ENCODE data around the gene TNFRSF8. TPM values are rescaled to one million over a fixed set of nuclear protein-coding genes. Genes with fewer than 3 reads are reported as not detected.
A peak's percentile ranks its signal among the peaks of the same experiment; 100 is the strongest.

TNFRSF8 gene
- total and polyA plus RNA-seq, 7 experiments from 2014 or later, result 0.56 to 29.3 (median 4.0) TPM; not detected in 4

DNA sequence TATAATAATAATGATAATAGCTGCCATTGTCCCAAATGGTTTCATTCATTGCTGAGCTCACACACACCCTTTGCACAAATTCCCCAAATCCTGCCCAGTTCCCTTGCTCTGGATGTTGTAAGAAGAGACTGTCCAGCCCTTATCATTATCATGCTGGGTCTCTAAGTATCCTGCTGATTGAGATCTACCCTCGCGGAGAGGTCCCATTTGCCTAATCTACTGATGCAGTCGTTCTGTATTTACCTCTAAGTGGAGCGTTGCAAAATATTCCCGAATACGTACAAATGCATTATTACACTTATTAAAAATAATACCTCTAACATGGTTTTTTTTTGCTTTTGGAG lies 51.2 kb downstream of the TNFRSF8 start:
- Histone ChIP-seq H3K4me1 (ENCODE audit: control insufficient read depth in 2 of 2, insufficient read depth in 2 of 2, low read length in 2 of 2) (no peaks in the 10 kb centered on the region), H3K27ac (ENCODE audit: low read depth, low read length) (no peak overlapping the region), H3K27me3 (ENCODE audit: control insufficient read depth in 2 of 2, insufficient read depth in 2 of 2, low read length in 2 of 2) (no peaks in the 10 kb centered on the region), H3K4me3 (ENCODE audit: low read length) (no peak overlapping the region), H3K36me3 (ENCODE audit: control insufficient read depth in 2 of 3, insufficient read depth in 3 of 3, low read length in 3 of 3) (no peaks in the 10 kb centered on the region), H3K9me3 (ENCODE audit: control insufficient read depth in 2 of 3, low read length in 3 of 3) (no peaks in the 10 kb centered on the region)
- Mint-ChIP-seq H3K36me3 (peaks cover 0 to 6% (median 0%) of the 10 kb centered on the region in 5 donors), H3K4me1 (peaks cover 0 to 30% (median 4%) of the 10 kb centered on the region in 7 donors), H3K4me3 (no peak overlapping the region), H3K27me3 (no peaks in the 10 kb centered on the region), H3K27ac (no peak overlapping the region), H3K9me3 (no peaks in the 10 kb centered on the region)
- DNase-seq, result no peak
- intact Hi-C loops (cut with micrococcal nuclease), result no loop called here
- no peak for ATAC-seq
- POLR2A ChIA-PET, result no interaction called here
- CTCF ChIA-PET, result interaction anchor here (0.8 to 1.3 kb wide), 2 partner anchors 8 to 10 kb away, joined by 3 to 8 read pairs; no protein-coding TSS in a partner anchor

DNA sequence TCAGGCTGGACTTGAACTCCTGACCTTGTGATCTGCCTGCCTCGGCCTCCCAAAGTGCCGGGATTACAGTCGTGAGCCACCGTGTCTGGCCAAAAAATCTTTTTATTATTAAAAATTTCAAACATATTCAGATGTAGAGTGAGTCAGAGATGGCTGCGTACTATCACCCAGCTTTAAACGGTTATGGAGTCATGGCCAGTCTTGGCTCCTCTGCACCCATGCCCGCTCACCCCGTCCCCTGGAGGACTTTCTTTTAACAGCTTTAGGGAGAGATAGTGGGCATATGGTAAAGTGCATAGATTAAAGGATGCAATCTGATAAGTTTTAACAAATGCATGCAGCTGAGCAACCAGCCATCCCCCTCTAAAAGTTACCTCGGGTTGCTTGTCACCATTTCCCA lies 51.8 kb downstream of the TNFRSF8 start:
- ChIA-PET CTCF (interaction anchor here (0.7 to 1.3 kb wide), 2 partner anchors 10 to 59 kb away, joined by 3 to 8 read pairs; no protein-coding TSS in a partner anchor), POLR2A (interaction anchor here (0.9 kb wide), 1 partner anchor 96 kb away, joined by 4 read pairs; no protein-coding TSS in a partner anchor)
- Mint-ChIP-seq H3K27ac (no peak overlapping the region), H3K27me3 (no peaks in the 10 kb centered on the region), H3K36me3 (peaks cover 0 to 6% (median under 1%) of the 10 kb centered on the region in 5 donors), H3K4me3 (no peak overlapping the region), H3K9me3 (peaks cover 0 to 1% (median 0%) of the 10 kb centered on the region in 11 donors), H3K4me1 (peaks cover under 1 to 30% (median 4%) of the 10 kb centered on the region in 7 donors)
- Histone ChIP-seq H3K36me3 (ENCODE audit: control insufficient read depth in 2 of 3, insufficient read depth in 3 of 3, low read length in 3 of 3) (no peaks in the 10 kb centered on the region), H3K9me3 (ENCODE audit: control insufficient read depth in 2 of 3, low read length in 3 of 3) (no peaks in the 10 kb centered on the region), H3K4me1 (ENCODE audit: control insufficient read depth in 2 of 2, insufficient read depth in 2 of 2, low read length in 2 of 2) (no peaks in the 10 kb centered on the region), H3K27me3 (ENCODE audit: control insufficient read depth in 2 of 2, insufficient read depth in 2 of 2, low read length in 2 of 2) (no peaks in the 10 kb centered on the region), H3K4me3 (ENCODE audit: low read length) (no peak overlapping the region), H3K27ac (ENCODE audit: low read depth, low read length) (no peak overlapping the region)
- ATAC-seq (no peak), DNase-seq (no peak)
- intact Hi-C loops (cut with micrococcal nuclease), result loop anchor here in 1 of 2 donors (5.0 kb wide), 2 partner anchors 502 to 542 kb away; partner anchors contain the start of gene DHRS3

- H3K27me3 ChIP-seq (ENCODE audit: control insufficient read depth in 2 of 2, insufficient read depth in 2 of 2, low read length in 2 of 2), result no peaks in the 10 kb centered on the region
- DNase-seq (peak in 2 of 9 donors; percentile 31 to 35), ATAC-seq (peak; percentile 55)
- intact Hi-C loops (cut with micrococcal nuclease), result no loop called here
- Mint-ChIP-seq H3K4me3 (no peak overlapping the region), H3K9me3 (peaks cover 0 to 11% (median 4%) of the 10 kb centered on the region in 11 donors), H3K4me1 (peaks cover 25 to 39% (median 35%) of the 10 kb centered on the region in 7 donors), H3K27me3 (no peaks in the 10 kb centered on the region), H3K36me3 (peaks cover 0 to 10% (median 7%) of the 10 kb centered on the region in 5 donors), H3K27ac (peak overlapping the region in 1 of 9 donors; percentile 4)
- no peak overlapping the region for H3K27ac ChIP-seq (ENCODE audit: low read depth, low read length)
- CTCF ChIA-PET, result interaction anchor here (0.8 to 11.8 kb wide), 3 partner anchors 82 to 326 kb away, joined by 3 to 250 read pairs (median 5); no protein-coding TSS in a partner anchor
- H3K4me1 ChIP-seq (ENCODE audit: control insufficient read depth in 2 of 2, insufficient read depth in 2 of 2, low read length in 2 of 2), result peaks cover 16 to 17% of the 10 kb centered on the region in 2 donors
- H3K36me3 ChIP-seq (ENCODE audit: control insufficient read depth in 2 of 3, insufficient read depth in 3 of 3, low read length in 3 of 3), result no peaks in the 10 kb centered on the region
- POLR2A ChIA-PET, result interaction anchor here (0.5 to 1.1 kb wide), 3 partner anchors 90 to 552 kb away, joined by 3 to 4 read pairs (median 3); no protein-coding TSS in a partner anchor
- H3K9me3 ChIP-seq (ENCODE audit: control insufficient read depth in 2 of 3, low read length in 3 of 3), result no peaks in the 10 kb centered on the region
- H3K4me3 ChIP-seq (ENCODE audit: low read length), result no peak overlapping the region
Measured at GRCh38 chr1:12121212-12122003, 58.3 kb downstream of the TNFRSF8 start.

GRCh38 chr1:12123172-12123571 lies 60.1 kb downstream of the TNFRSF8 start:
- Mint-ChIP-seq H3K9me3 (peaks cover 0 to 11% (median 4%) of the 10 kb centered on the region in 11 donors), H3K27me3 (no peaks in the 10 kb centered on the region), H3K27ac (no peak overlapping the region), H3K36me3 (peaks cover 0 to 8% (median 7%) of the 10 kb centered on the region in 5 donors), H3K4me1 (peaks cover 37 to 46% (median 42%) of the 10 kb centered on the region in 7 donors), H3K4me3 (no peak overlapping the region)
- intact Hi-C loops (cut with micrococcal nuclease), result no loop called here
- ATAC-seq, result no peak
- Histone ChIP-seq H3K4me3 (ENCODE audit: low read length) (no peak overlapping the region), H3K36me3 (ENCODE audit: control insufficient read depth in 2 of 3, insufficient read depth in 3 of 3, low read length in 3 of 3) (no peaks in the 10 kb centered on the region), H3K4me1 (ENCODE audit: control insufficient read depth in 2 of 2, insufficient read depth in 2 of 2, low read length in 2 of 2) (peaks cover 16 to 17% of the 10 kb centered on the region in 2 donors), H3K27ac (ENCODE audit: low read depth, low read length) (no peak overlapping the region), H3K9me3 (ENCODE audit: control insufficient read depth in 2 of 3, low read length in 3 of 3) (no peaks in the 10 kb centered on the region), H3K27me3 (ENCODE audit: control insufficient read depth in 2 of 2, insufficient read depth in 2 of 2, low read length in 2 of 2) (no peaks in the 10 kb centered on the region)
- POLR2A ChIA-PET, result interaction anchor here (1.4 to 6.1 kb wide), 4 partner anchors 27 to 86 kb away, joined by 3 to 64 read pairs (median 10); partner anchors contain the start of gene TNFRSF1B
- CTCF ChIA-PET, result interaction anchor here (0.9 to 11.8 kb wide), 9 partner anchors 26 to 285 kb away, joined by 3 to 250 read pairs (median 11); no protein-coding TSS in a partner anchor
- no peak for DNase-seq

- no peaks in the 10 kb centered on the region for H3K9me3 ChIP-seq (ENCODE audit: control insufficient read depth in 2 of 3, low read length in 3 of 3)
- intact Hi-C loops (cut with micrococcal nuclease), result loop anchor here (1.0 to 2.0 kb wide), 4 partner anchors 53 to 494 kb away; partner anchors contain the start of gene DHRS3 (in 1 of the 2)
- H3K36me3 ChIP-seq (ENCODE audit: control insufficient read depth in 2 of 3, insufficient read depth in 3 of 3, low read length in 3 of 3), result no peaks in the 10 kb centered on the region
- H3K4me1 Mint-ChIP-seq, result peaks cover 39 to 46% (median 42%) of the 10 kb centered on the region in 7 donors
- H3K4me1 ChIP-seq (ENCODE audit: control insufficient read depth in 2 of 2, insufficient read depth in 2 of 2, low read length in 2 of 2), result peaks cover 16 to 17% of the 10 kb centered on the region in 2 donors
- no peaks in the 10 kb centered on the region for H3K27me3 Mint-ChIP-seq
- peak overlapping the region in 8 of 10 donors; percentile 24 to 65 (median 39) for H3K4me3 Mint-ChIP-seq
- H3K9me3 Mint-ChIP-seq, result peaks cover 0 to 10% (median 4%) of the 10 kb centered on the region in 11 donors
- ChIA-PET POLR2A (interaction anchor here (0.6 to 6.1 kb wide), 11 partner anchors 24 to 384 kb away, joined by 3 to 64 read pairs (median 4); no protein-coding TSS in a partner anchor), CTCF (interaction anchor here (0.5 to 11.8 kb wide), 37 partner anchors 8 to 278 kb away, joined by 3 to 250 read pairs (median 5); no protein-coding TSS in a partner anchor)
- H3K36me3 Mint-ChIP-seq, result peaks cover 0 to 8% (median 7%) of the 10 kb centered on the region in 5 donors
- H3K27ac Mint-ChIP-seq, result peak overlapping the region in 8 of 9 donors; percentile 2 to 92 (median 46)
- peak; percentile 86 for ATAC-seq
- no peak overlapping the region for H3K4me3 ChIP-seq (ENCODE audit: low read length)
- peak; percentile 62 to 88 (median 76) for DNase-seq
- no peaks in the 10 kb centered on the region for H3K27me3 ChIP-seq (ENCODE audit: control insufficient read depth in 2 of 2, insufficient read depth in 2 of 2, low read length in 2 of 2)
- H3K27ac ChIP-seq (ENCODE audit: low read depth, low read length), result no peak overlapping the region
Measured at GRCh38 chr1:12124693-12125421, 61.8 kb downstream of the TNFRSF8 start.

All from naive thymus-derived CD4-positive, alpha-beta T cell (primary cell).